Measurements from ENCODE around the gene RAP1B.

- TF ChIP-seq POLR2A (IDR thresholded peaks at IDR 0.05; ENCODE audit: low read length) (no peak), GATA1 (IDR thresholded peaks at IDR 0.05; ENCODE audit: low read depth, low read length) (no peak)
Measured at GRCh38 chr12:68630598-68630997, 19.9 kb downstream of the RAP1B start.

Data from erythroblast (primary cell).